ENCODE results near the gene CPD. TPM values are rescaled to one million over a fixed set of nuclear protein-coding genes. Genes with fewer than 3 reads are reported as not detected.
A peak's percentile ranks its signal among the peaks of the same experiment; 100 is the strongest.

Gene CPD
- total and polyA plus RNA-seq, 7 donors, result 3.9 to 99.5 (median 33.7) TPM

GRCh38 chr17:30506481-30506880 is 127.8 kb downstream of the CPD start:
- H3K9me3 ChIP-seq, result no peaks in the 10 kb centered on the region
- no peaks in the 10 kb centered on the region for H3K4me1 ChIP-seq
- intact Hi-C loops (cut with DNase I), result no loop called here
- WGBS, 2 donors, result 72% methylated on average over 1 of the region's 1 CpG
- DNase-seq, result no peak
- peaks cover 0 to 63% (median 7%) of the 10 kb centered on the region in 4 donors for H3K36me3 ChIP-seq
- H3K27me3 ChIP-seq, result no peaks in the 10 kb centered on the region
- TF ChIP-seq EP300 (IDR thresholded peaks at IDR 0.05) (no peak), POLR2AphosphoS5 (IDR thresholded peaks at IDR 0.05) (no peak)
- no peak overlapping the region for H3K4me3 ChIP-seq
- H3K27ac ChIP-seq, result no peak overlapping the region

- H3K27me3 ChIP-seq, result no peaks in the 10 kb centered on the region
- H3K4me3 ChIP-seq, result no peak overlapping the region
- no peaks in the 10 kb centered on the region for H3K4me1 ChIP-seq
- TF ChIP-seq POLR2A (IDR thresholded peaks at IDR 0.05), result no peak
- TF ChIP-seq EP300 (IDR thresholded peaks at IDR 0.05), result no peak
- TF ChIP-seq CTCF (IDR thresholded peaks at IDR 0.05), result no peak
- TF ChIP-seq POLR2AphosphoS5 (IDR thresholded peaks at IDR 0.05), result no peak
- 91 to 100% methylated on average over 1 of the region's 1 CpG for WGBS, 2 donors
- H3K9me3 ChIP-seq, result no peaks in the 10 kb centered on the region
- intact Hi-C loops (cut with DNase I), result no loop called here
- no peak overlapping the region for H3K27ac ChIP-seq
- DNase-seq, result no peak
- H3K36me3 ChIP-seq, result peaks cover 0 to 65% (median 9%) of the 10 kb centered on the region in 4 donors
Measured at GRCh38 chr17:30513346-30513745, 134.6 kb downstream of the CPD start.

DNA sequence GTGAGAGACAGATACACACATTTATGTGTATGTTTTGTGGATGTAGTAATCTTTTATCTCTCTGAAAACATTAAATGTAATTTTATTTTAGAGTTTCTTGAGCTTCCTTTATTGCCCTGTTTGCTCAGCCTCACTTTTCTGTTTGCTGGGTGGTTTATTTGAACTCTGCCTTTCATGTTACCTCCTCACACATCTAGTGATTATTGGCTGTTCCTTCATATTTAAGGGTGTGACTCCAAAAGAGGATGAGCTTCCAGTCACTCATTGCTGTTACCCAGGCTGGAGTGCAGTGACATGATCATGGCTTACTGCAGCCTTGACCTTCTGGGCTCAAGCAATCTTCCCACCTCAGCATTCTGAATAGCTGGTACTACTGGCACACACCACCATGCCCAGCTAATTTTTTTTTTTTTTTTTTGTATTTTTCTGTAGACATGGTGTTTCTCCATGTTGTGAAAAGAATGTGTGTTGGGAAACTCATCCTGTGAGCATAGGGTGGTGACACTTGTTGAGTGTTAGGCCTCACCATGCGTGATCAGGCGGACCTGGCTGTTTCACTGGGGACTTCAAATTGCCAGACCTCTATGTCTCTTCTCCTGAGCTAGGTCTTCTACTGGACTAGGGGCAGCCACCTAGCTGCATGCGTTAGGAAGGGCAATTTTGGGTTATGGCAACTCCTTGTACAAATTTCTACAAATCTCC is 136.3 kb downstream of the CPD start:
- TF ChIP-seq POLR2AphosphoS5 (IDR thresholded peaks at IDR 0.05), result no peak
- no peak for TF ChIP-seq CTCF (IDR thresholded peaks at IDR 0.05)
- TF ChIP-seq POLR2A (IDR thresholded peaks at IDR 0.05), result no peak
- TF ChIP-seq EP300 (IDR thresholded peaks at IDR 0.05), result no peak
- Histone ChIP-seq H3K36me3 (peaks cover 0 to 70% (median 9%) of the 10 kb centered on the region in 4 donors), H3K4me3 (no peak overlapping the region), H3K4me1 (peaks cover 0 to 4% (median 1%) of the 10 kb centered on the region in 4 donors), H3K27ac (no peak overlapping the region), H3K27me3 (no peaks in the 10 kb centered on the region), H3K9me3 (no peaks in the 10 kb centered on the region)
- intact Hi-C loops (cut with DNase I), result no loop called here
- no peak for DNase-seq
- 96 to 98% methylated on average over 3 of the region's 3 CpGs for WGBS, 2 donors

DNA sequence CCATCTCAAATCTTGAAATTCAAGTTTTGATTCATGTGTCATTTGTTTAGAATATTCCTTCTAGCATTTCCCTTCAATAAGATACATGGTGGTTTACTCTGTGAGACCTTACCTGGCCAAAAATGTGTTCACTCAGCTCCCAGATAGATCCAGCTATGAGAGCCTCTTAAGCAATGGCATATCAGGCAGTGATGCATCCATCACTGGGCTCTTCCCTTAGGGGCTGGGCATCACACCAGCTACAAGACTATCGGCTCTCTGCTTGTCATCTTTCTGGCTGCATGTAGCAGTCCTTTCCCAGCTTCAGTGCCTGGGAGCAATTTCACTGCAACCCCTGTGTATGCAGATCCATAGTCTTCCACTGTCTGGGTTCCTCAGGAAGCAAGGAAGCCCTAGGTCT is 139.1 kb downstream of the CPD start:
- H3K9me3 ChIP-seq, result no peaks in the 10 kb centered on the region
- TF ChIP-seq POLR2AphosphoS5 (IDR thresholded peaks at IDR 0.05) (no peak), POLR2A (IDR thresholded peaks at IDR 0.05) (no peak)
- H3K4me3 ChIP-seq, result no peak overlapping the region
- WGBS, 2 donors, result 93 to 94% methylated on average over 1 of the region's 1 CpG
- H3K36me3 ChIP-seq, result peaks cover 0 to 77% (median 23%) of the 10 kb centered on the region in 4 donors
- no peaks in the 10 kb centered on the region for H3K27me3 ChIP-seq
- DNase-seq, result no peak
- H3K27ac ChIP-seq, result no peak overlapping the region
- peaks cover 0 to 11% (median 3%) of the 10 kb centered on the region in 4 donors for H3K4me1 ChIP-seq
- intact Hi-C loops (cut with DNase I), result no loop called here

DNA sequence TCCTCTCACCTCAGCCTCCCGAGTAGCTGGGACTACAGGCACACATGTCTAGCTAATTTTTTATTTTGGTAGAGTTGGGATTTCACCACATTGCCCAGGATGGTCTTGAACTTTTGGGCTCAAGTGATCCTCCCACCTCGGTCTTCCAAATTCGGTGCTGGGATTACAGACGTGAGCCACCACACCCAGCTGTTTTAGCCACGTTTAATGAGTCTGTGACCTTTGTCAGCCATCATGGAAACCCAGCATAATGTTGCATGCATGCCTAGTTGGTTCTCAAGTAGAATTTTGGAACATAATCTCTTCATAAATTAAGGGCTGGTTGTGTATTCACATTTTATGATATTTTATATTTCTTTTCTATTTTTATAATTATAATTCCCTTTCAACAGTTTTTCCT is 140.4 kb downstream of the CPD start:
- DNase-seq, result no peak
- no peak overlapping the region for H3K4me3 ChIP-seq
- no peaks in the 10 kb centered on the region for H3K27me3 ChIP-seq
- no peaks in the 10 kb centered on the region for H3K9me3 ChIP-seq
- H3K4me1 ChIP-seq, result peaks cover 0 to 11% (median 3%) of the 10 kb centered on the region in 4 donors
- peak overlapping the region in 3 of 4 donors; percentile 33 to 57 (median 52) for H3K27ac ChIP-seq
- no peak for TF ChIP-seq POLR2A (IDR thresholded peaks at IDR 0.05)
- no peak for TF ChIP-seq POLR2AphosphoS5 (IDR thresholded peaks at IDR 0.05)
- TF ChIP-seq EP300 (IDR thresholded peaks at IDR 0.05), result no peak
- TF ChIP-seq CTCF (IDR thresholded peaks at IDR 0.05), result no peak
- intact Hi-C loops (cut with DNase I), result no loop called here
- WGBS, 2 donors, result 63 to 77% methylated on average over 5 of the region's 5 CpGs
- H3K36me3 ChIP-seq, result peaks cover 0 to 70% (median 21%) of the 10 kb centered on the region in 4 donors

Small RNA genes lying within 50 kb of the gene (small RNA-seq; reads per million reads assigned to genes)
- 0 reads per million in 3 donors for gene RF00019
- 0 reads per million in 3 donors for gene RNU6-990P

Other genes starting within 250 kb of the CPD start
- under 1 TPM in 1 of 4 donors, not detected in 3; 0.36 TPM for gene SLC6A4, start 143.2 kb upstream of the CPD start, total RNA-seq
- under 1 TPM in 1 of 3 donors, not detected in 2; 0.20 TPM for gene SLC6A4, start 143.2 kb upstream of the CPD start, polyA plus RNA-seq
- 10 to 100 TPM; 19.3 to 33.8 (median 27.2) TPM for gene BLMH, start 87.0 kb upstream of the CPD start, total RNA-seq
- gene BLMH, start 87.0 kb upstream of the CPD start, polyA plus RNA-seq, result 10 to 100 TPM in 2 of 3 donors, 1 to 10 TPM in 1; 8.6 to 20.8 (median 12.6) TPM
- gene TMIGD1, start 44.9 kb upstream of the CPD start, total RNA-seq, result under 1 TPM in 1 of 4 donors, not detected in 3; 0.71 TPM
- 10 to 100 TPM; 26.2 to 97.8 (median 96.1) TPM for gene TMIGD1, start 44.9 kb upstream of the CPD start, polyA plus RNA-seq
- gene GOSR1, start 98.5 kb downstream of the CPD start, total RNA-seq, result 10 to 100 TPM; 28.2 to 51.3 (median 46.3) TPM
- gene GOSR1, start 98.5 kb downstream of the CPD start, polyA plus RNA-seq, result 10 to 100 TPM; 11.4 to 22.3 (median 14.6) TPM

Data from sigmoid colon (tissue), 7 donors.